HK-2 (cell line): ENCODE data around the gene TNK2.
"Not testable (repeated sequence)": the region's sequence is repeated elsewhere in the genome, so short reads cannot be mapped to it uniquely, and the experiment has no call there.

ENCODE experiments used
- DNase-seq: peaks from one replicate; pipeline ENCODE4 v3.0.0-alpha.2; 2018; ENCODE audit not compliant: unreplicated experiment

Gene TNK2

GRCh38 chr3:195850857-195851543 is 57.4 kb downstream of the TNK2 start:
- peak; percentile 91 for DNase-seq

- DNase-seq = peak; percentile 28
These were observed 58.9 kb downstream of the TNK2 start for GRCh38 chr3:195849322-195850074.

- DNase-seq = peak; percentile 77
These were observed 61.0 kb downstream of the TNK2 start for GRCh38 chr3:195847055-195847950.

GRCh38 chr3:195845483-195845882 is 62.9 kb downstream of the TNK2 start:
- no peak for DNase-seq

GRCh38 chr3:195844671-195845218 is 63.6 kb downstream of the TNK2 start:
- no peak for DNase-seq

- no peak for DNase-seq
These were observed 68.9 kb downstream of the TNK2 start for GRCh38 chr3:195839260-195840010.

GRCh38 chr3:195838714-195839113 is 69.6 kb downstream of the TNK2 start:
- DNase-seq = no peak

- DNase-seq = no peak
These were observed 71.7 kb downstream of the TNK2 start for GRCh38 chr3:195836476-195837135.

GRCh38 chr3:195835791-195836190 is 72.6 kb downstream of the TNK2 start:
- no peak for DNase-seq

GRCh38 chr3:195834675-195835583 is 73.4 kb downstream of the TNK2 start:
- DNase-seq = no peak

- DNase-seq = no peak
These were observed 78.5 kb downstream of the TNK2 start for GRCh38 chr3:195829897-195830254.

GRCh38 chr3:195828762-195829161 is 79.6 kb downstream of the TNK2 start:
- DNase-seq = no peak

- DNase-seq = no peak
These were observed 82.2 kb downstream of the TNK2 start for GRCh38 chr3:195825857-195826804.

GRCh38 chr3:195825191-195825588 is 83.2 kb downstream of the TNK2 start:
- no peak for DNase-seq

- not testable (repeated sequence) for DNase-seq
These were observed 83.7 kb downstream of the TNK2 start for GRCh38 chr3:195824425-195825190.

- DNase-seq = peak; percentile 66
These were observed 84.4 kb downstream of the TNK2 start for GRCh38 chr3:195823999-195824398.

- DNase-seq = no peak
These were observed 85.1 kb downstream of the TNK2 start for GRCh38 chr3:195823280-195823679.
